Measurements from ENCODE around the gene SPOCK1.

SPOCK1 gene

DNA sequence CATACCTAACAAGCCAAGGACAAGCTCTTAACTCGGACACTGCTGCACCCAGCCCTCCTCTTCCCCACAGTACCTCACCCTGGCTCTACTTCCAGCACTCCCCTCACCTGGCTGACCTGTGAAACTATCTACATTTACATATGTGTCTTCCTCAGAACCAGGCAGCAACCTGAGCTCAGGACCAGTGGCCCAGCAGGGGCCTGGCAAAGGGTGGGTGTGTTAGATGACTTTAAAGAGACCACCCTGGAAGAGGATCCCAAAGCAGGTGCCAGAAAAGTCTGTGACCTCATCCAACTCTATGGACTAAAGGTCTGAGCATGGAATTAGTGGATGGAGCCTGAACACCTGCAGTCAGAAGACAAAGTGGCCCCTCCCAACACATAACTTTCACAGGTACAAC, 400.9 kb downstream of the SPOCK1 start:
- CTCF ChIA-PET, result no interaction called here
- POLR2A ChIA-PET, result no interaction called here
- H3K4me3 ChIP-seq (ENCODE audit: low read depth, low read length), result no peak overlapping the region
- no peak for DNase-seq (ENCODE audit: low read depth, low spot score)
- TF ChIP-seq, protein P1, sequence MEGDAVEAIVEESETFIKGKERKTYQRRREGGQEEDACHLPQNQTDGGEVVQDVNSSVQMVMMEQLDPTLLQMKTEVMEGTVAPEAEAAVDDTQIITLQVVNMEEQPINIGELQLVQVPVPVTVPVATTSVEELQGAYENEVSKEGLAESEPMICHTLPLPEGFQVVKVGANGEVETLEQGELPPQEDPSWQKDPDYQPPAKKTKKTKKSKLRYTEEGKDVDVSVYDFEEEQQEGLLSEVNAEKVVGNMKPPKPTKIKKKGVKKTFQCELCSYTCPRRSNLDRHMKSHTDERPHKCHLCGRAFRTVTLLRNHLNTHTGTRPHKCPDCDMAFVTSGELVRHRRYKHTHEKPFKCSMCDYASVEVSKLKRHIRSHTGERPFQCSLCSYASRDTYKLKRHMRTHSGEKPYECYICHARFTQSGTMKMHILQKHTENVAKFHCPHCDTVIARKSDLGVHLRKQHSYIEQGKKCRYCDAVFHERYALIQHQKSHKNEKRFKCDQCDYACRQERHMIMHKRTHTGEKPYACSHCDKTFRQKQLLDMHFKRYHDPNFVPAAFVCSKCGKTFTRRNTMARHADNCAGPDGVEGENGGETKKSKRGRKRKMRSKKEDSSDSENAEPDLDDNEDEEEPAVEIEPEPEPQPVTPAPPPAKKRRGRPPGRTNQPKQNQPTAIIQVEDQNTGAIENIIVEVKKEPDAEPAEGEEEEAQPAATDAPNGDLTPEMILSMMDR (IDR thresholded peaks at IDR 0.05; ENCODE audit: insufficient read depth, low read length, missing control alignments), result no peak

DNA sequence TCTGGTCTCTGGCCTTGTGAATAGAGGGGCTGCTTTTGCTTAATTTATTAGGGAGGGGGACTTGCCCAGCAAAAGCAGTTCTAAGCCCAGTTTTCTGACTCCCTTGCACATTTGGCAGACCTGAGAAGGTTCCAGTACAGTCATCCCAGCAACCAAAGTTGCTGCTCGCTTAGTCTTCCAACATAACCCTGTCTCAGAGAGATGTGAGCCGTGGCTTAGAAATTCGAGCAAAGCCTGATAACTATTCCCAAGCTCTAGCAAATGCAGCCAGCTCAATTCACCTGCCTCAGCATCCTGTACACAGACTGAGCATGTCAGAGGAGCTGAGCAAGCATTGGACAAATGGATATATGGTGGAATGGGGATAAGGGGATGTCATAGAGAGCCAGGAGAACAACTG, 401.9 kb downstream of the SPOCK1 start:
- TF ChIP-seq, protein P1 (IDR thresholded peaks at IDR 0.05; ENCODE audit: insufficient read depth, low read length, missing control alignments), result no peak
- ChIA-PET POLR2A (no interaction called here), CTCF (no interaction called here)
- no peak for DNase-seq (ENCODE audit: low read depth, low spot score)
- no peak overlapping the region for H3K4me3 ChIP-seq (ENCODE audit: low read depth, low read length)

DNA sequence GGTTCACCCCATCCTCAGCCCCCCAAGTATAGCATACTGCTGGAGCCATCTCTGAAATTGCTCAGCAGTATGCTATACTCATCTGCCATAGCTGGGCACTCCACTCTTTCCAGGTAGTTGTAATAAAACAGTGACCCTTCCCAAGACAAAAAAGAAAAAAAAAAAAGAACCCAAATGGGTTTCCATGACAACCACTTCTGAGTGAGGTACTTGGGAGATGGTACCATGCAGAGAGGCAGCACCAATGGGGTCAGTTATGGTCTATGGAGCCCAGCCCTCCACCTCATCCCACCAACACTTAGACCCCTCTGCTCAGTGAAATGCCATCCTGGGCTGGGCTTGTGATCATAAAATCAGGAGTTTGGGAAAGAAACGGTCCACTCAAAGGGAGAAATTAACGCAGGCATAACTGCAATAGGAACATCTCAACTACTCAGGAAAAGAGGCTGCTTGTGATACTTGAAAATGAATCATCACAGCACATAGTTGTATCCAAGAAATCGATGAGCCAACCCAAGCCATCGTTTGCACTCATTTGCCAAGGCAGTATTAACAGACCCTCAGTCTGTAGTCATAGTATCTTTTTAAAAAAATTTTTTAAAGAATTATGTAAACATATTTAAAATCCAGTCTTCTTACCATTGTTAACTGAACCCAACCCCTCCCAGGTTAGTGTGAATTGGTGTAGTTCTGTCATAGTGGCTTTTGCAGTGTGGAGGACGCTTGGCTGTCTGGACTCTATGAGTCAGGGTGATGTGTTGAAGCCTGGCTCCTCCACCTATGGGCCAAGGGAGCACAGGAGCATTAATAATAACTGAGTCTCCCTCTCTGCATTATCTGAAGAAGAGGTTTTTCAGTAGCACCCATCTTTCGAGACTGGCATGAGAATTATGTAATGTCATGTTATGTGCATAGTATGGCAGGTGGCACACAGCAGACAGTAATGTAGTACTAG, 402.7 kb downstream of the SPOCK1 start:
- CTCF ChIA-PET, result no interaction called here
- no peak overlapping the region for H3K4me3 ChIP-seq (ENCODE audit: low read depth, low read length)
- POLR2A ChIA-PET, result no interaction called here
- no peak for DNase-seq (ENCODE audit: low read depth, low spot score)
- TF ChIP-seq, protein P1 (IDR thresholded peaks at IDR 0.05; ENCODE audit: insufficient read depth, low read length, missing control alignments), result no peak

DNA sequence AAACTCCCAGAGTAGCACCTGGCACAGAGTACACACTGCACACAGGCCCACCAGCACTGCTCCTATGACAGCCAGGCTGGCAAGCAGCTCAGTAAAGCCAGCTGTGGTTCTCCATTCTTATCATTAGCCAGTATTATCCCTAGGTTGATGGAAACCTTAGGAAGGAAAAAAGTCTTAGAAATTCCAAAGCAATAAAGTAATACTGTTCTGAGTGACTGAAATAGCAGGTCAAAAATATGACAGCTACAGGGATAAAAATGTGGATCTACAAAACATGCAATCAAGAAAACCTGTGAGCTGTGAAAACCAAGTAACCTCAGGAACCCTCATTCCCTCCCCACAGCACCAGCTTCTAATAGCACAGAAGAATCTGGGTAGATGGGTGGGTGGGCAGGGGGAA, 403.5 kb downstream of the SPOCK1 start:
- TF ChIP-seq, protein P1 (IDR thresholded peaks at IDR 0.05; ENCODE audit: insufficient read depth, low read length, missing control alignments), result no peak
- DNase-seq (ENCODE audit: low read depth, low spot score), result no peak
- H3K4me3 ChIP-seq (ENCODE audit: low read depth, low read length), result no peak overlapping the region
- POLR2A ChIA-PET, result no interaction called here
- CTCF ChIA-PET, result no interaction called here

DNA sequence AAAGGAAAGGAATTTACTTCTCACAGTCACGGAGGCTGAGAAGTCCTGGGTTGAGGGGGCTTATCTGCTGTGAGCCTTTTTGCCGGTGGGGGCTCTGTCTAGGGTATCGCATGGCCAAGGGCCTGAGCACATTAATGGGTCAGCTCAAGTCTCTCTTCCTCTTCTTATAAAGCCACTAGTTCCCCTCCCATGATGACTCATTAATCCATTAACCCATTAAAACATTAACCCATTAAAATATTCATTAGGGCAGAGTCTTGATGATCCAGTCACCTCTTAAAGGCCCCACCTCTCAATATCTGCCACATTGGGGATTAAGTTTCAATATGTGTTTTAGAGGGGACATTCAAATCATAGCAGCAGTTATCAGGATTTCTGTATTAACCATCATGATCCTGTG, 406.3 kb downstream of the SPOCK1 start:
- DNase-seq (ENCODE audit: low read depth, low spot score), result no peak
- no peak overlapping the region for H3K4me3 ChIP-seq (ENCODE audit: low read depth, low read length)
- POLR2A ChIA-PET, result no interaction called here
- CTCF ChIA-PET, result no interaction called here
- TF ChIP-seq, protein P1 (IDR thresholded peaks at IDR 0.05; ENCODE audit: insufficient read depth, low read length, missing control alignments), result no peak

DNA sequence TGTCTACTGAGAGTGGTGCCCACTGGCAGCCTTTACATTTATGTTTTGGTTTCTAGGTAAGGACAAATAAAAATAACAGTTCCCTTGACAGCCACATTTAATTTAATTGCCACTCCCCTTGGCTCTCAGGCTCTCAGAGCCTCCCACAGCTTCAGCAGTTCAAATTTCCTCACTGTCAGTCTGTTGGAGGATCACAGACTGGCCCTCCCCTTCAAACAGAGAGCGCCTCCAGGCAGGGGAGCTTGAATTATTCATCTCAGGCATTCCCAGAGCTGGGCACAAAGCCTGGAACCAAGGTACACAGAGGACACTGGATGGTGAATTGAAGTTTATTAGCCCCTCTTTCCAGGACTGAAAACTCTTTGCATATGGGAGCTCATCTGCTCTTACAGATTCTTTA, 407.7 kb downstream of the SPOCK1 start:
- ChIA-PET CTCF (interaction anchor here (0.6 kb wide), 1 partner anchor 9 kb away, joined by 3 read pairs; no protein-coding TSS in a partner anchor), POLR2A (no interaction called here)
- TF ChIP-seq, protein P1 (IDR thresholded peaks at IDR 0.05; ENCODE audit: insufficient read depth, low read length, missing control alignments), result no peak

More for the DNA sequence above, 407.7 kb downstream of the SPOCK1 start:
- no peak for DNase-seq (ENCODE audit: low read depth, low spot score)
- H3K4me3 ChIP-seq (ENCODE audit: low read depth, low read length), result no peak overlapping the region
